GM18907 (cell line): Measurements from ENCODE around the gene KASH5.

Experiments used
- ATAC-seq: cut with Tn5 transposase; IDR thresholded peaks from one replicate; pipeline ENCODE4 v1.9.1; 2021; ENCODE audit warnings: mild to moderate bottlenecking, moderate library complexity; ENCODE audit not compliant: unreplicated experiment

KASH5 gene, protein sequence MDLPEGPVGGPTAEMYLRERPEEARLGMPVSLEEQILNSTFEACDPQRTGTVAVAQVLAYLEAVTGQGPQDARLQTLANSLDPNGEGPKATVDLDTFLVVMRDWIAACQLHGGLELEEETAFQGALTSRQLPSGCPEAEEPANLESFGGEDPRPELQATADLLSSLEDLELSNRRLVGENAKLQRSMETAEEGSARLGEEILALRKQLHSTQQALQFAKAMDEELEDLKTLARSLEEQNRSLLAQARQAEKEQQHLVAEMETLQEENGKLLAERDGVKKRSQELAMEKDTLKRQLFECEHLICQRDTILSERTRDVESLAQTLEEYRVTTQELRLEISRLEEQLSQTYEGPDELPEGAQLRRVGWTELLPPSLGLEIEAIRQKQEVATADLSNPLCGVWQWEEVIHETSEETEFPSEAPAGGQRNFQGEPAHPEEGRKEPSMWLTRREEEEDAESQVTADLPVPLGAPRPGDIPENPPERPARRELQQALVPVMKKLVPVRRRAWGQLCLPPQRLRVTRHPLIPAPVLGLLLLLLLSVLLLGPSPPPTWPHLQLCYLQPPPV

DNA sequence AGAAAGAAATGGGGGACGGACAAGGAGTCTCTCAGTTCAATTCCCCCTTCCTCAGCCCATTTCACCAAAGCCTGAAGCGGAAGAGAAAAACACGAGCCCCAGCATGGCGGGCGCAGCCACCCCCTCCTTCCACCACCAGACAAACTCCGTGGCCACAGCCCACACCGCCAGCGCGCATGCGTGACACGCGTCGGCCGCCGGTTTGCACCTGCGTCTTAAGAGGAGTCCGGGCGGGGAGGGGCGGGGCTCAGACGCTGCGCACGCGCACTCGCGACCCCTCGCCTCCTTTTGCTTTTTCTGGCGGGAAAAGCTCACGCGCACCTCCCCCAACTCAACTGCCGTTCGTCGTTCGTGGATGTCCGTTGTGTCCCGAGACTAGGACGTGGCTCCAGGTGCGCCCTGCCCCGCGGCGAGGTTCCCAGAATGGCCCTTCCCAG lies at the start of gene KASH5:
TSS of gene KASH5 (plus strand) at position 314 of the 437 bp plus-strand sequence. CDS start 2,635 bp downstream, outside the sequence.
- ATAC-seq: no peak

DNA sequence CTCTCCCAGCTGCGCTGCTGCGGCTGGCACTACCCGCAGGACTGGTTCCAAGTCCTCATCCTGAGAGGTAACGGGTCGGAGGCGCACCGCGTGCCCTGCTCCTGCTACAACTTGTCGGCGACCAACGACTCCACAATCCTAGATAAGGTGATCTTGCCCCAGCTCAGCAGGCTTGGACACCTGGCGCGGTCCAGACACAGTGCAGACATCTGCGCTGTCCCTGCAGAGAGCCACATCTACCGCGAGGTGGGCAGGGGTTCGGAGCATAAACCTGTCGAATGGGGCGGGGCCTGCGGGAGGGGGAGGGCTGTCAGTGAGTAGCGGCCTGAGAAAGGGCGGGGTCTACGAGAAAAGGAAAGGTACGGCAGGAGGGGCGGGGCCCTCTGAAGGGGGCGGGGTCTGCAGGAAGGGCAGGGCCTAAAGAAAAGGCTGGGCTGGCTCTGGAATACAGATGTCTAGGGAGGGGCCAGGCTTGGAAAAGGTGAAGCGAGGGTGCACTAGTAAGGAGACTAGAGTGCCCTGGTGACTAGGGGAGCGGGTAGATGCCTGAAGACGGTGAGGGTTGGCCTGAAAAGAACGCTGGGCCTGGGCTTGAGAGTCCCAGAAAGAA lies 49.3 kb upstream of the KASH5 start:
- ATAC-seq: no peak

DNA sequence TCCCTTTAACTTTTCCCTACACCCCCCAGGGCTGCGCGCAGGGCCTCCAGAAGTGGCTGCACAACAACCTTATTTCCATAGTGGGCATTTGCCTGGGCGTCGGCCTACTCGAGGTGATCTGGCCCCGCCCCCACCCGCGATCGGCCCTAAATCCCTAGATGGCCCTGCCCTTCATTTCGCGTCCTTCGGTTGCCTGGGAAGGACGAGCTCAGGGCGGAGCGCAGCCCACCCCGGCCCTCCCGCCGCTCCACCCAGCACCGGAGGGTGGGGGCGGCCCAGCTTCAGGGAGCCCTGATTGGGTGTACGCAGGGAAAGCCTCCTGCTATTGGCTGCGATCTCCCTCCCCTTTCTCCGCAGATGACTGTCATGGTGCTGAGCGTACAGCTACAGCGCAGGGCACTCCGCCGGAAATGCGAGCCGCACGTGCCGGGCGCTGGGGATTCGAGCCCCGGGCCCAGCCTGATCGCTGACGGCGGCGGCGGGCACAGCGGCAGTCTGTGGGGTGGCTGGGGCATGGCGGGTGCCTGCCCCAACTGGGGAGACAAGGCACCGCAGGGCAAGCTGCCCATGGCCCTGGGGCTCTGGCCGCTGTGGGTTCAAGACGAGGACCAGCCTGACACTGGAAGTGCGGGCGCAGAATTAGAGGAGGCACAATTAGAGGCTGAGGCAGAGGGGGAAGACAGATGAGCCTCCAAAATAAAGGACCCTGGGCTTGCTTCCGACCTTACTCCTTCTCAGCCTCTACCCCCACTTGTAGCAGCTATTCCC lies 48.6 kb upstream of the KASH5 start:
- no peak for ATAC-seq

DNA sequence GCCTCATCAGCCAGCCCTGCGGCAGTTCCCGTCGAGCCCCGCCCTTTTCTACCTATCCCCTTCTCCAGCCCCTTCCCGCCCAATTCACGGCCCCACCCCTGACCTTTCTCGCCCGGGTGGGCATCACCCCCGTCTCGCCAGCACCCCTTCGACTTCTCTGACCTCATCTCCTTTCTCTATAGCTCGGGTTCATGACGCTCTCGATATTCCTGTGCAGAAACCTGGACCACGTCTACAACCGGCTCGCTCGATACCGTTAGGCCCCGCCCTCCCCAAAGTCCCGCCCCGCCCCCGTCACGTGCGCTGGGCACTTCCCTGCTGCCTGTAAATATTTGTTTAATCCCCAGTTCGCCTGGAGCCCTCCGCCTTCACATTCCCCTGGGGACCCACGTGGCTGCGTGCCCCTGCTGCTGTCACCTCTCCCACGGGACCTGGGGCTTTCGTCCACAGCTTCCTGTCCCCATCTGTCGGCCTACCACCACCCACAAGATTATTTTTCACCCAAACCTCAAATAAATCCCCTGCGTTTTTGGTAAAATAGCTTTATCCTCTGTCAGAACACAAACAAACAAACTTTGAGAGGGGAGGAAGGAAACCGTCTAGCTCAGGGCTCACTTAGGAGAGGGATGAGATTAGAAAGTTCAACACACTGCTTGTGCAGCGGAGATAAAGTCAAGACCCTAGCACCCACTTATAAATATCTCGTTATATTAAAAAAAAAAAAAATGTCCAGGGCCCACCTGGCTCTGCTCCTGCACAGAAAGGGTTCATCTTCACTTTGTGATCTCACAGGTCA lies 47.8 kb upstream of the KASH5 start:
- ATAC-seq: peak; percentile 66

DNA sequence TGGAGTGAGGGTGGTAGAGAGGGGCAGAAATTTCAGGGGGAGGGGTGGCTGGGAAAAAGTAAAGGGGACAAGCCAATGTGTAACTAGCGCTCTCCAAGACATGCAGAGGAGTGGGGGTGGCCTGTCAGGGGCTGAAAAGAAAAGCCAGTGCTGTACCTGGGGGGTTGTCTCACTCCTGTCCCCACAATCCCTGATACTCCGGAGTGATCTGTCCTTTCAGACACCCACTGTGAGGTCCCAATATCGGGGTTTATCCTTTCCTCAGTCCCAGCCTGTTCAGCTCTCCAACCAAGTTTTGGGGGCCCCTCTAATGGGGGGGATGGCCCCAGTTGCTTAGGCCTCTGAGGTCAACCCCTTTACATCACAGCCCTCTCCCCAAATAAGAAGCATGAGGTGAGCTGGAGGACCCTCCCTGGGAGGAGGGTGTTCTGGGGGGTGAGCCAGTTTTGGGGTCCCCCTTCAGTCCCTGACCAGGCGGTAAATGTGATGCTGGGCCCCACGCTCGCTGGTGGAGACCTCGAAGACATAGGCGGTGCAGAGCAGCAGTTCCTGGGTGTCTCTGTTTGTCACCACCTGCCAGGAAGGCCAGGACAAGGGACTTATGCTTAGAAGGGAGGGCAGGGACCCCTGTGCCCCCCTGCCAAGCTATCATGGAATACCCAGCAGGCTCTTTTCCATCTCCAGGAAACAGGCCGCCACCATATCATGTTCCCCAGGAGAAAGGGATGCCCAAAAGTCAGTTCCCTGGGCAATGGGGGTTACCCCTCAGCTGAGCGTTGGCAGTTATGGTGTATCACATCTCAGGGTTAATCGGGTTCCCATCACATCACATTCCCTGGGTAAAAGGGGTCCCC lies 47.0 kb upstream of the KASH5 start:
- no peak for ATAC-seq

DNA sequence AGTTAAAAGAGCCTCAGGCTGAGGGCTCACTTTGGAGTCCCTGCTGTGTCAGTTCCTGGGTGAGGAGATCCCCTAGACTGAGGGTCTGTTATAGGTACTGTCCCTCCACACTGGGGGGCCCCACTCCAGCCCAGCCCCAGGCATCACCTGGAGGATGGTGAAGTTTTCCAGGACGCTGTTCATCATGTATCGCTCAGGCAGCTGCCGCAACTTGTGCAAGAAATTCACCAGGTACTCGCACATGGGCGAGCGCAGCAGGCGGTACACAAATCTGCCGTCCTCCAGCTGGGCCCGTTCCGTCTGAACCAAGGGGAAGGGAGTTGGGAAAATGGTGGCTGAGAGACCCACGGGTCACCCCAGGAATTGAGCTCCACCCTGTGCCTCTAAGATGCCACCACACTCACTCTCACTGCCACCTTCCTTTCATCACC lies 45.7 kb upstream of the KASH5 start:
- ATAC-seq: no peak

DNA sequence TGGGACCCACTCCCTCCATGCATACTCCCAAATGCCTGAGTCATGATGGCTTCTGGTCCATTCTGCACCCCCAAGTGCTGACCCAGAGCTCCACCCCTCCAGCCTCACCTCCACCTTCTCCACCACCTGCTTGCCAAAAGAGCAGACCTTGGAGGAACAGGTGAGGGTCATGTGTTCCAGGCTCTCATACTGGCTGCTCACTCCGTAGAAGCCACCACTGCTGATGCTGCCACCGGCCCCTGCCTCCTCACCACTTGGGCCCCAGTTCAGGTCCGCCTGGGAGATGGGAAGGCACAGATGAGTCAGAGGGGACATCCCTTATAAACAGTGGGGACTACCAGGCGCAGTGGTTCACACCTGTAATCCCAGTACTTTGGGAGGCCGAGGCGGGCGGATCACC lies 44.9 kb upstream of the KASH5 start:
- no peak for ATAC-seq

DNA sequence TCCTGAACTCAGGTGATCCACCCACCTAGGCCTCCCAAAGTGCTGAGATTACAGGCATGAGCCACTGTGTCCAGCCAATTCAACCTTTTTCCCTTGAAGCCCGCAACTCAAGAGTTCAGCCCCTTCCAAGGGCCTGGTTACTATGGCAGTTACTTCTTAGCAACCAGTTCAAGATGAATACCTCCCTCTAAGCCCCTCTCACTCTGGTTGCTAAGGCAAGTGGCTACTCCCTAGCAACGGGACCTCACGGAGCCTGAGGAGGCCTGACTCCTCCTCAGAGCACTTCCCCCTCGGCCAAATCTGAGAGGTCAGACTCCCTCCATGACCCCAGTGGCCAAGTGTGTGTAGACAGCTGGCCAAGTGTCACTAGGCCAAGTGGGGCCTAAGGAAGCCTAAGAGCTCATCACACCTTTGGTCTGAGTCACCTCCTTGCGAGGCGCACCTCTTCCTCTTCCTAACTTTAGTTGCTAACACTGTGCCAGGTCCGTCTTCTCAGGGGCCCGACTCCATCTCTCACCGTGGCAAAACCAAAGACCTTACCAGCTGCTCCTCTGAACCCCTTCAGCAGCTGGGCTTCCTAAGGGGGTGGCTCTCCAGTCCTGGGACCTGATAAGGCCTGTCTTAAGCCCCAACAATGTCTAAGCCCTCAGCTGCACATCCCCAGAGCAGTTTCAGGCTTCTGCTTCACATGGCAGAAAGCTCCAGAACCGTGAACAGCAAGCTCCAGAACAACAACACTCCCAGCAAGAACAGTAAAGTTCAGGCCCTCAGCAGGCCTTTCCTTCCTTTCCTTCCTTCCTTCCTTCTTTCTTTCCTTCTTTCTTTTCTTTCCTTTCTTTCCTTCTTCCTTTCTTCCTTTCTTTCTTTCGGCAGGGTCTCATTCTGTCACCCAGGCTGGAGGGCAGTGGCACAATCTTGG lies 43.3 kb upstream of the KASH5 start:
- no peak for ATAC-seq

DNA sequence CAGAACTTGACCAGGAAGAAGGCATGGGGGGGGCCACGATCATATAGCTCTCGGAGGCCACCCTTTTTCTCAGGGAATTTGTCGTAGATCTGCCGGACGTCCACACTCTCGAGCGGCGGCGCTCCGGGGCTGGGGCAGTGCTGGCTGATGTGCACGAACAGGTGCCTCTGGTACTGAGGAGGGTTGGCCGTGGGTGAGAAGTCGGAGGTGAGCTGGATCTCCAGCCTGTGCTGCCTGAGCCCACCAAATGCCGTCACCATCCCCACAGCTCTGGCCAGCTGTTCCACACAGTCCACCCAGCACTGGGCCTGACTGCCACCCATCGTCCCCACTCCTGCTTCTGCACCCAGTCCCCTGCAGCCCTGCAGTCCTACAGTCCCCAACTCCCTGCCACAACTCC lies 40.9 kb upstream of the KASH5 start:
- ATAC-seq: no peak

DNA sequence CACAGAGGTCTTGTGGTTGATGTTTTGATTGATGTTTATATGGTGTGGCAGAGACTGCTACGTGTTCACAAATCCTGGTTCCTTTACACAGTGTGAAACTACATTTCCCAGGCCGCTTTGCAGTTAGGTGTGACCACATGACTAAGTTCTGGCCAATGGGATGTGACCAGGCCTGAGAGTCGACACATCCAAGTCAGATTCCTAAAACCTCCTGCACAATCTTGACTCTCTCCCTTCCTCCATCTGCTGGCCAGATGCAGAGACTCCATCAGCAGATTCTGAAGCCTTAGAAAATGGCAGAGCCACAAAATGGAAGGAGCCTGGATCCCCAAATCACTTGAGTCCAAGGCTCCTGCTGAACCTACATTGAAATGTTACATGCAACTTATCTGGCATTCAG lies 40.2 kb upstream of the KASH5 start:
- ATAC-seq: no peak

DNA sequence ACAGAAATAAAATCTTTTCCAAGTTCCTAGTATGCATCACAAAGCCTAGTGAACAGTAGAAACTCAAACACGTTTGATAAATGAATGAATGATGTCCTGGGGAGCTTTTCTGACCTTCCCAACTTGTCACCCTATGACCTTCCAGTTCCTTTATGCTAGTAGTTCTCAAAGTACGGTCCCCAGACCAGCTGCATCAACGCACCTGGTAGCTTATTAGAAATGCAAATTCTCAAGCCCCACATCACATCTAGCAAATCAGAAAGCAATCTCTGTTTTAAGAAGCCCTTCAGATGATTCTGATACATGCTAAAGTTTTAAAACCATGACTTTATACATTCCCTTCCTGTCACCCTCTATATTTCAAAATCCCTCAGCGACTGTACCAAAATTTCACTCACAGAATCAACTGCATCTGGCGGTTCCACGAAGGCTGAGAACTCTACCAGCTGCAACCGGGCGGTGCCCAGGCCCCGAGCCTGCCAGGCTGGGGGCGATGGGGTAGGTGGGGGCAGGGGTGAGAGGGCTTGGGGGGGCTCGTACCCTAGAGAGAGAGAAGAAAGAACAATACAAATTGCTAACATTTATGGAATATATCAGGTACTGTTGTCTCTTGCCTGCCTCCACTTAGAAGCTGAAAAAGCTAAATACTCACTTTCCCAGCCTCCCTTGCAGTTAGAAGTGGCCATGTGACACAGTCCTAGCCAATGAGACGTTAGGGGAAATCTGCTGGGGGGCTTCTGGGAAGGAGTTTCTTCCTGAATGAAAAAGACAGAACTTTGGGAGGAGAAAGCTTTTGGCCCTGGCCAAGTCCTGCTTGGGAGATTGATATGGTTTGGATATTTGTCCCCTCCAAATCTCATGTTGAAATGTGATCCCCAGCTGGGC lies 39.5 kb upstream of the KASH5 start:
- no peak for ATAC-seq

DNA sequence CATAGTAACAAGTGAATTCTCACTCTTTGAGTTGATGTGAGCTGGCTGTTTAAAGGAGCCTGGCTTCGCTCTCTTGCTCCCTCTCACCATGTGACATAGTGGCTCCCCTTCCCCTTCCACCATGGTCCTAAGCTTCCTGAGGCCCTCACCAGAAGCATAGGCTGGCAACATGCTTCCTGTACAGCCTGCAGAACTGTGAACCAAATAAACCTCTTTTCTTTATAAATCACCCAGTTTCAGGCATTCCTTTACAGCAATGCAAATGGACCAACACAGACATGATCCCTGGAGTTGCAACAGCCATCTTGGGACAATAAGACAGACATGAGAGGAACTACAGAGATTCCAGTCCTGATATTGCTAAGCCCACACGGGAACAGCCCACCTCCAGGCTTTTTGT lies 38.5 kb upstream of the KASH5 start:
- no peak for ATAC-seq

DNA sequence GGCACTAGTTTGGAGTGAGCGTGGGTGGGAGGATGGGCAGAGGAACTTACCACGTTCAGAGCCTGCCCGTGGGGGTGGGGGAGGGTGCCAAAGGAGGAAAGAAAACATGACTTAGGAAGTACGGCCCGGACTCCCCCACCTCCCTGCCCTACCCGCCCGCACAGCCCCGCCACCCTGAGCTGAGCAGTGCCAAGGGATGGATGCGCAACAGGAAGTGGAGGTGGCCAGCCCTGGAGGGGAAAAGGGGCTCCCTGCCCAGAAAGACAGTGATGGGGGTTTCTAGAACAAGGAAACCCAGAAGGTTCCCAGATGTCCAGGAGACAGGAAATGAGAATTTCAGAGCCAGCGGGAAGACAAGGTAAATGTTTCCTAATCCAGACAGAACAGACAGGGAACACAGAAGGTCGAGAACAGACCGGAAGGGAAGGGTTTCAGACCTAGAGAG lies 32.1 kb upstream of the KASH5 start:
- ATAC-seq: no peak

DNA sequence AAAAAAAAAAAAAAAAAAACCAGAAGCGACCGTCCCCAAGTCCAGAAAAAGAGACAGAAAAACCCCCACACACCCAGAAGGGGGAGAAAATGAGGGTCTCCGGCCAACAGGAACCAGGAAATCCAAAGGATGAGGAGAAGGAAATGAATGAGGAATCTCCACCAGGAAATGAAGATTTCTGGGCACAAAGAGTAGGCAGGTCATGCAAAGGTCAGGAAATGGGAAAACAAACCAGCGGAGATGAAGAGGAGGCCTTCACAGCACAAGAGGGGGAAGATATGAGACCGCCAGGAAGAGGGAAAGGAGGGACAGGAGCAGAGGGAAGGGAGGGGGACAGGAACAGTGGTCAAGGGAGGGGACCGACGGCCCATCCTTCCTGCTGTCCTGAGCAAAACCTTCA lies 31.7 kb upstream of the KASH5 start:
- ATAC-seq: no peak

DNA sequence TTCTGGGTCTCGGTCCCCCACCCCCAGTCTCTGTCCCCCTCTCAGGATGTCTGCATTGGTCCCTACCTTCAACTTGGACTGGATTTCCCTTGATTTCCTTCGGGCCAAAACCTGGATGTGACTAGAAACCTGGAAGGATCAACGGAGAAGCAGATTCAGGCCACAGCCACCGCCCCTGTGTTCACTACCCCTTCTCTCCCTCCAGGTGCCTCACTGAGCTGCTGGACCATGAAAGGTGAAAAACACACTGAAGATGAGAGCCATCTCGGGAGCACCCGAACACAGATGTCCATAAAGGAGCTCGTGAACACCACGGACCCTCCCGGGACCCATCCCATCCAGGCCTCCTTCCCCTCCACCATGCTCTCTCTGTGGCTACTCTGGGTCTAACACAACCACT lies 30.9 kb upstream of the KASH5 start:
- no peak for ATAC-seq

DNA sequence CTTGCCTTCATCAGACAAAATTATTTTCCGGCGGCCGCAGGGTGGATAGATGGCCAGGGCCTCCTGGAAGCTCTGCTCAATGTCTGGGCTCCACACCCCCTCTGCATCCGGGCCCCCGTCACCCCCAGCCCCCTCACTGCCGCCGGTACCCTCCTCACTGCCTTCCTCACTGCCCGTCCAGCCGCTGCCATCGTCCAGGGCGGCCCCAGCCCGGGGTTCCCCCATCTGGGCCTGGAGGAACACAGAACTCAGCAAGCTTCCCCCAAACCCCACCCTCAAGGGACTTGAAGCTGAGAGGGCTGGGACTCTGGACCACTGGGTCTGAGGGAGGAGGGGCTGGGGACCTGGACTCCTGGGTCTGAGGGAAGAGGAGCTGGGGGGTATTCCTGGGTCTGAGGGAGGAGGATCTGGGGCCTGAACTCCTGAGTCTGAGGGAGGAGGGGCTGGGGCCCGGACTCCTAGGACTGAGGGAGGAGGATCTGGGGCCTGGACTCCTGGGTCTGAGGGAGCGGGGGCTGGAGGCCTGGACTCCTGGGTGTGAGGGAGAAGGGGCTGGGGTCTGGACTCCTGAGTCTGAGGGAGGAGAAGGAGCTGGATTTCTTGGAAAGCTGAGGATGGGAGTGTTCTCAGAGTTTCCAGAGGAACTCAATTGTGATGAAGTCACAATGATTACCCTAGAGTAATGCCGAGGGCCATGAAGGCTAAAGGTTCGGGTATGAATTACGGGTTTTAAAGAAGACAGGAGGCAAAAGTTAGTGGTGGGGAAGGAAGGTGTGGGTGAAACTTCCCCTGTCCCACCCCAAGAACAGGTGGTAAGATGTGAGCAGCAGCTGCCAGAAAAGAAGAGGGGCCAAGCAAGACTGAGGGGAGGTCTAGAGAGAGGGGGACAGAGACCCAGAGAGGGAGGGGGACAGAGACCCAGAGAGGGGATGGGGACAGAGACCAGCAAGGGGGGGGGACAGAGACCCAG lies 27.9 kb upstream of the KASH5 start:
- ATAC-seq: no peak
